ENCODE measurements around the gene RBM46.
A peak's percentile ranks its signal among the peaks of the same experiment; 100 is the strongest.

RBM46 gene

GRCh38 chr4:154838155-154838554 is 57.1 kb downstream of the RBM46 start:
- no peak for DNase-seq (ENCODE audit: extremely low read depth, insufficient read length)
- Histone ChIP-seq H3K36me3 (ENCODE audit: control insufficient read depth, insufficient read depth, low read length) (no peaks in the 10 kb centered on the region), H3K4me3 (replicated peaks; ENCODE audit: low read depth, low read length) (no peak overlapping the region), H3K27me3 (replicated peaks; ENCODE audit: control insufficient read depth, insufficient read depth, low read length) (no peaks in the 10 kb centered on the region)
- no peak for TF ChIP-seq CTCF (IDR thresholded peaks at IDR 0.05; ENCODE audit: insufficient read depth, low read length, poor library complexity, severe bottlenecking)

GRCh38 chr4:154838694-154839093 is 57.6 kb downstream of the RBM46 start:
- H3K27me3 ChIP-seq (replicated peaks; ENCODE audit: control insufficient read depth, insufficient read depth, low read length) = no peaks in the 10 kb centered on the region
- no peak for TF ChIP-seq CTCF (IDR thresholded peaks at IDR 0.05; ENCODE audit: insufficient read depth, low read length, poor library complexity, severe bottlenecking)
- DNase-seq (ENCODE audit: extremely low read depth, insufficient read length) = no peak
- H3K36me3 ChIP-seq (ENCODE audit: control insufficient read depth, insufficient read depth, low read length) = no peaks in the 10 kb centered on the region
- H3K4me3 ChIP-seq (replicated peaks; ENCODE audit: low read depth, low read length) = no peak overlapping the region

- Histone ChIP-seq H3K36me3 (ENCODE audit: control insufficient read depth, insufficient read depth, low read length) (no peaks in the 10 kb centered on the region), H3K27me3 (replicated peaks; ENCODE audit: control insufficient read depth, insufficient read depth, low read length) (no peaks in the 10 kb centered on the region), H3K4me3 (replicated peaks; ENCODE audit: low read depth, low read length) (no peak overlapping the region)
- TF ChIP-seq CTCF (IDR thresholded peaks at IDR 0.05; ENCODE audit: insufficient read depth, low read length, poor library complexity, severe bottlenecking) = peak; percentile 40
- no peak for DNase-seq (ENCODE audit: extremely low read depth, insufficient read length)
Observed at GRCh38 chr4:154854362-154854761, 73.3 kb downstream of the RBM46 start.

GRCh38 chr4:154858166-154858565 is 77.1 kb downstream of the RBM46 start:
- H3K27me3 ChIP-seq (replicated peaks; ENCODE audit: control insufficient read depth, insufficient read depth, low read length) = no peaks in the 10 kb centered on the region
- no peak for TF ChIP-seq CTCF (IDR thresholded peaks at IDR 0.05; ENCODE audit: insufficient read depth, low read length, poor library complexity, severe bottlenecking)
- no peak for DNase-seq (ENCODE audit: extremely low read depth, insufficient read length)
- no peak overlapping the region for H3K4me3 ChIP-seq (replicated peaks; ENCODE audit: low read depth, low read length)
- no peaks in the 10 kb centered on the region for H3K36me3 ChIP-seq (ENCODE audit: control insufficient read depth, insufficient read depth, low read length)

GRCh38 chr4:154868414-154869194 is 87.5 kb downstream of the RBM46 start:
- Histone ChIP-seq H3K27me3 (replicated peaks; ENCODE audit: control insufficient read depth, insufficient read depth, low read length) (no peaks in the 10 kb centered on the region), H3K36me3 (ENCODE audit: control insufficient read depth, insufficient read depth, low read length) (no peaks in the 10 kb centered on the region), H3K4me3 (replicated peaks; ENCODE audit: low read depth, low read length) (no peak overlapping the region)
- TF ChIP-seq CTCF (IDR thresholded peaks at IDR 0.05; ENCODE audit: insufficient read depth, low read length, poor library complexity, severe bottlenecking) = no peak
- DNase-seq (ENCODE audit: extremely low read depth, insufficient read length) = no peak
